Stromal cell of bone marrow (primary cell): ENCODE results near the gene GLIPR2.
"Not testable (repeated sequence)": the region's sequence is repeated elsewhere in the genome, so short reads cannot be mapped to it uniquely, and the experiment has no call there.

Source experiments
- DNase-seq: peaks from one replicate; pipeline ENCODE4 v3.0.0-alpha.2; 2012; ENCODE audit warnings: low read depth

Gene GLIPR2

DNA sequence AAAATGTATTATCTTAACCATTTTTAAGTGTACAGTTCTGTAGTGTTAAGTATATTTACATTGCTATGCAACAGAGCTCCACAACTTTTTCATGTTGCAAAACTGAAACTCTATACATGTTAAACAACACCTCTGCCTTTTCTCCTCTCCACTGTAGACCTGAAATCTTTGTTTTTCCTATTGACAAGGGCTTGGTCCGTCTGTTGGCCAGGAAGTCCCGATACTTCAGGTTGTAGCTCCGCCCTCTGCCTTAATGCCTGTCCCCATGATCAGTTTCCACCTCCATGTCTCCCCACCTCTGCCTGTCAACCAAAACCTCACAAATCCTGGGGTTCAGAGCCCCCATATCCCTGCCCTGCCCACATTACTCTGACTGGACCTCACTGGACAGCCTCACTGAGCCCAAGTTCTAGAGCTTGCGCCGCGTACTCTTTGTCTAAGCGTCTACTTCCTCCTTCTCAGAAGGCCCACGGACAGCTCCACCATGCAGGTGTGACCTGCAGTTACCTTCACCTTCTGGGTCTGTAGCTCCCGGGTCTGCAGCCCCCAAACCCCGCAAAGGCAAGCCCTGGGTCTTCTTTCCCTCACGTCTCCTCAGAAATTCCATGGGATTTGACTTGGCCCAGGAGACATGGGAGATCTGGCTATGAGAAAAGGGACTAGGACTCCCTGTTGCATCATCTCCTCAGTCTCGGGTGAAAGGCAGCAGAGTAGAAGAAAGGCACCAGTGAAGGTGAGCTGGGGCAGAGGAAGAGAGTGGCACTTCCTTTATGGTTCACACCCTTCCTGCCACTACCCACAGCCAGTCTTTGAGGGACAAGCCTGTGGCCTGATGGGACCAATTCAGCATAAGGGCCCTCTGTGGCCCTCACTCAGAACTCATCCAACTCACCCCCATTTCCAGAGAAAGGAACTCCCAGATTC lies 8.0 kb downstream of the GLIPR2 start:
- DNase-seq = no peak

- DNase-seq = no peak
Observed at GRCh38 chr9:36145970-36146369, 9.4 kb downstream of the GLIPR2 start.

- DNase-seq = no peak
Observed at GRCh38 chr9:36146651-36147050, 10.1 kb downstream of the GLIPR2 start.

- DNase-seq = no peak
Observed at GRCh38 chr9:36147441-36148175, 11.1 kb downstream of the GLIPR2 start.

DNA sequence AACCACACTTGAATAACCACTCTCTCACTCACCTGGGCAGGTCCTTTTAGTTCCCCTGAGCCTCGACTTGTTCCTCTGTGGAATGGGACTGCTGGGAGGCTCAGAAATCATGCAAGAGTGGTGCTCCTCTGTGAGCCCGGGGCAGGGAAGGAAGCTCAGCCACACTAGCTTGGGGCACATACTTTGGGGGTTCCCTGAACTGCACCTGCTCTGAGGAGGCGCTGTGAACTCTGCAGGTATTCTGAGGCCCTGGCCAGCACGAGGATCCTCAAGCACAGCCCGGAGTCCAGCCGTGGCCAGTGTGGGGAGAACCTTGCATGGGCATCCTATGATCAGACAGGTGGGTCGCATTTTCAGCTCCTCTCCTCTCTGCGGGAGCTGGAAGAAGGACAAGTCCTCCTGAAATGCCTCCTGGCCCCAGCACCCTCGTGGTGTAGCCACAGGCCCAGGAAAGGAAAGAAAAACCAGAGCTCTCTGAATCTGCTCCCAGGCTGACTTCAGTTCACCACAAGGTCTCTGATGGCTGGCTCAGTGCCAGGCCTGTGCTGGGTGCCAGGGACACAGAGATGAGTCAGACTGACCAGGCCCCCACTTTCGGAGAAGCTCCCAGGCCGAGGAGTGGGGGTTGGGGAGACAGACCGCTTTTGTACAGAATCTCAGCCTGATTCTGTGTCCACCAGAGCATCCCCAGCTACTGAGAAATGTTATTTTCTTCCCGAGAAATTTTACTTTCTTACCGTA lies 11.9 kb downstream of the GLIPR2 start:
- peak; percentile 97 for DNase-seq

GRCh38 chr9:36149197-36149596 lies 12.7 kb downstream of the GLIPR2 start:
- DNase-seq = no peak

GRCh38 chr9:36150574-36151315 lies 14.2 kb downstream of the GLIPR2 start:
- DNase-seq = no peak

- no peak for DNase-seq
Observed at GRCh38 chr9:36151316-36152210, 15.0 kb downstream of the GLIPR2 start.

- no peak for DNase-seq
Observed at GRCh38 chr9:36152741-36153438, 16.4 kb downstream of the GLIPR2 start.

- DNase-seq = no peak
Observed at GRCh38 chr9:36153746-36154145, 17.2 kb downstream of the GLIPR2 start.

DNA sequence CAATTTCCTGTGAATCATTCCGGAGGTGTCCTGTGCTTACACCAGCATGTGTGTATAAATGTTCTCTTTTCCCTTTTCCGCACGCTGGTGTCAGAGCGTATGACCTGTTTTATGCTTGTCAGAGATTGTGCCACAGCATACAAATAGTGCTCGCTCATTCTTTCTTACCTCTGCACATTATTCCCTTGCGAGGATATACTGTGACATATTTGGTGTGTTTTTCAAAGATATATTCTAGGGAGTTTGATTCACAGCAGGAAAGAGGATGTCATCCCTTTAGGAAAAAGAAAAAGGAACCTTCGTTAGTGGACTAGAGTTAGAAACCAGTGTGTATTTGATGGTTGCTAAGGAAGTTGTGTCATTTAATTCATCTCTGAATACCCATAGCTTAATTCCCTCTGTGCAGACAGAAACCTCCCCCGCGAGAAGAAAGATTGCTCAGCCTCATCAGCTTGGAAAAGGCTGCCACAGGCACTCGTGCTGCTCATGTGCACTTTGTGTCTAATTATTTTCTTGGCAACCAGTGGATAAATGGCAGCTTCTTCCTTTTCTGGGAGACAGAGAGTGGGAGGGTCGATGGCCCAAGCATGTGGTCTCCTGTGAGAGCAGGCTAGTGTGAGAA lies 17.9 kb downstream of the GLIPR2 start:
- DNase-seq = peak; percentile 59

GRCh38 chr9:36156116-36156515 lies 19.6 kb downstream of the GLIPR2 start:
- DNase-seq = no peak

GRCh38 chr9:36158122-36158521 lies 21.6 kb downstream of the GLIPR2 start:
- no peak for DNase-seq

- no peak for DNase-seq
Observed at GRCh38 chr9:36158917-36159316, 22.4 kb downstream of the GLIPR2 start.

- DNase-seq = not testable (repeated sequence)
Observed at GRCh38 chr9:36159509-36159908, 23.0 kb downstream of the GLIPR2 start.

GRCh38 chr9:36160126-36160525 lies 23.6 kb downstream of the GLIPR2 start:
- DNase-seq = not testable (repeated sequence)

GRCh38 chr9:36161187-36161586 lies 24.7 kb downstream of the GLIPR2 start:
- no peak for DNase-seq

GRCh38 chr9:36162211-36162738 lies 25.7 kb downstream of the GLIPR2 start:
- DNase-seq = no peak

DNA sequence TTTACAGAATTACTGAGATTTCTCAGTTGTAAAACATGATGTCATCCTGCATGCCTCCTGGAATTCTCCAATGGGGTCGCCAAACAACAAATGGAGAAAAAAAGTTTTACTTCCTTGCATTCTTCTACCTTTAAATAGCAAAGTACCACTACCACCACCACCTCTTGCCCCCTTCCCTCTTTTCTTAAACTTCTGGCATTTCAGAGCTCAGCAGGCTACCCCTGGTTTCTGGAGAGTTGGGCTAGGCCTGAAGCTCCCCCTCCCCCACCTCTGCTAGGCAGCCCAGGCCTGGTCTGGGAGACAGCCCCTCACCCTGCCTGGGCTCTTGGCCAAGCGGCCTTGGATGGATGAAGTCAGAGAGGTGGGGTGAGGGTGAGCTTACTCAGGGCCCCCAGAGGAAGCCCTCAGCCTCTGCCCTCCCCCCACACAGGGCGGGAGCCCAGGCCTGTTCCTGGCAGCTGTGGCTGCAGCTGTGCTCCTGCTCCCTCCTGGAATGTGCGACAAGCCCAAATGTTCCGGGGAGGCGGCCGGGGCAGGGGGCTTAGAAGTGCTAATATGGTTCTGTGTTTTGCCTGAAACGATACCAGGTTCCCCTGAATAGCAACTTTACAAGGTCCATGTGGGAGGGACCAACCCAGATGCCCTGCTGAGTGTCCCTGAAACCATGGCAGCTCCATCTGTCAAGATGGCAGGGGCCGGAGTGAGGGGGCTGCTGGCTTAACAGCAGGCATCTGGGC lies 26.7 kb downstream of the GLIPR2 start:
- no peak for DNase-seq
